Neural progenitor cell (in vitro differentiated cells): ENCODE measurements around the gene PRDM16.

Experiments
- CTCF ChIP-seq: fragments of 200-600 bp; sonication (generic); IDR thresholded peaks from 2 replicates; pipeline ENCODE4 v1.5.1; 2017; ENCODE audit warnings: antibody characterized with exemption, mild to moderate bottlenecking
- EZH2 ChIP-seq: fragments of 200-600 bp; sonication (generic); IDR thresholded peaks from 2 replicates; pipeline ENCODE4 v1.6.1; 2017; ENCODE audit warnings: antibody characterized with exemption, mild to moderate bottlenecking, moderate library complexity

GRCh38 chr1:3071565-3072390 is 2.8 kb downstream of the PRDM16 start:
- TF ChIP-seq EZH2 = no peak
- no peak for TF ChIP-seq CTCF
